GM10248 (cell line): Measurements from ENCODE around the gene KCNQ5.

Source experiments
- CTCF ChIA-PET: fragments of 300-600 bp; sonication (Branson Sonifier 250); formaldehyde crosslinking; extraction: SDS; loops from one replicate; lab custom pipeline; 2021; ENCODE audit warnings: antibody characterized with exemption; lab: Yijun Ruan, JAX
- POLR2A ChIA-PET: fragments of 350-650 bp; sonication (Branson Sonifier 250); formaldehyde crosslinking; extraction: SDS; loops from one replicate; lab custom pipeline; 2020; ENCODE audit warnings: antibody characterized with exemption; lab: Yijun Ruan, JAX
- DNase-seq: peaks from one replicate; pipeline ENCODE4 v3.0.0; 2012; ENCODE audit errors: extremely low spot score
- TF ChIP-seq, protein P1 (sequence below): IDR thresholded peaks from 2 replicates; pipeline ENCODE4 v1.5.1; 2012; ENCODE audit warnings: mild to moderate bottlenecking, low read depth; ENCODE audit errors: extremely low read depth, missing control alignments, control extremely low read depth

KCNQ5 gene

DNA sequence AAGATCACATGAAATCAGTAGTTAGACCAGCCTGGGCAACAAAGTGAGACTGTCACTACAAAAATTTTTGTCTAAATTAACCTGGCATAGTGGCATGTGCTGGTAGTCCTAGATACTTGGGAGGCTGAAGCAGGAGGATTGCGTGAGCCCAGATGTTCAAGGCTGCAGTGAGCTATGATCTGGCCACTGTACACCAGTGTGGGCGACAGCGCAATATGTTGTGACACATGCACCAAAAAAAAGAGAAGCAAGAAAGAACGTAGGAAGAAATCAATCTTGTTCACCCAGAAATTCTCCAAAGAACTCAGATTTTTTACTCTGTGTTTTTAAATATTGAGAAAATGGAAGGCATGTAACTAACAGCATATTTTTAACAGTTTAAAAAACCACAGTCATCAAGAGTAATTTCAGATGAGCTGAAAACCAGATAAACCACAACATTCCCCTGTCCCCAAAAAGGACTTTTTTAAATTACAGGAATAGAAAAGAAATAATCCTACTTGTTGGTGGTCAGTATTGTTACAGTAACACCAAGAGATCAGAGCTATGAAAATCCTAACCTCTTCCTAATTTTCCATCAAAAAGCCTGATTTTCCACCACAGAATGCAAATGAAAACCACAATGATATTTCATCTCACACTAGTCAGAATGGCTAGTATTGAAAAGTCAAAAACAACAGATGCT lies 363.3 kb downstream of the KCNQ5 start:
- TF ChIP-seq, protein P1, sequence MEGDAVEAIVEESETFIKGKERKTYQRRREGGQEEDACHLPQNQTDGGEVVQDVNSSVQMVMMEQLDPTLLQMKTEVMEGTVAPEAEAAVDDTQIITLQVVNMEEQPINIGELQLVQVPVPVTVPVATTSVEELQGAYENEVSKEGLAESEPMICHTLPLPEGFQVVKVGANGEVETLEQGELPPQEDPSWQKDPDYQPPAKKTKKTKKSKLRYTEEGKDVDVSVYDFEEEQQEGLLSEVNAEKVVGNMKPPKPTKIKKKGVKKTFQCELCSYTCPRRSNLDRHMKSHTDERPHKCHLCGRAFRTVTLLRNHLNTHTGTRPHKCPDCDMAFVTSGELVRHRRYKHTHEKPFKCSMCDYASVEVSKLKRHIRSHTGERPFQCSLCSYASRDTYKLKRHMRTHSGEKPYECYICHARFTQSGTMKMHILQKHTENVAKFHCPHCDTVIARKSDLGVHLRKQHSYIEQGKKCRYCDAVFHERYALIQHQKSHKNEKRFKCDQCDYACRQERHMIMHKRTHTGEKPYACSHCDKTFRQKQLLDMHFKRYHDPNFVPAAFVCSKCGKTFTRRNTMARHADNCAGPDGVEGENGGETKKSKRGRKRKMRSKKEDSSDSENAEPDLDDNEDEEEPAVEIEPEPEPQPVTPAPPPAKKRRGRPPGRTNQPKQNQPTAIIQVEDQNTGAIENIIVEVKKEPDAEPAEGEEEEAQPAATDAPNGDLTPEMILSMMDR = no peak
- no peak for DNase-seq
- ChIA-PET CTCF (no interaction called here), POLR2A (no interaction called here)

DNA sequence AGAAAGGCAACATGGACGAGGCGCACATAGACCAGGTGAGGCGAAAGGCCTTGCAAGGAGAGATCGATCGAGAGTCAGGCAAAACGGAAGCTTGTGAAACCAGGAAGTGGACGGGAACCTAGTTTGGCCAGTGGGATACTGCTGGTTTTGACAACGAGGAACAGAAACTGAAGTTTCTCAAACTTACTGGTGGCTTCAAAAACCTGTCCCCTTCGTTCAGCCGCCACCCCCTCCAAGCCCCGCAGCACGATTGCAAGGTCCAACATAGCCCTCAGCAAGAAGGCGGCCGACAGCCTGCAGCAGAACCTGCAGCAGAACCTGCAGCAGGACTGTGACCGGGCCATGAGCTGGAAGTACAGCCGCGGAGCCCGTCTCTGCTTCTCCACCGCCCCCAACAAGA lies 365.4 kb downstream of the KCNQ5 start:
- CTCF ChIA-PET = no interaction called here
- TF ChIP-seq, protein P1 = no peak
- POLR2A ChIA-PET = no interaction called here
- no peak for DNase-seq

DNA sequence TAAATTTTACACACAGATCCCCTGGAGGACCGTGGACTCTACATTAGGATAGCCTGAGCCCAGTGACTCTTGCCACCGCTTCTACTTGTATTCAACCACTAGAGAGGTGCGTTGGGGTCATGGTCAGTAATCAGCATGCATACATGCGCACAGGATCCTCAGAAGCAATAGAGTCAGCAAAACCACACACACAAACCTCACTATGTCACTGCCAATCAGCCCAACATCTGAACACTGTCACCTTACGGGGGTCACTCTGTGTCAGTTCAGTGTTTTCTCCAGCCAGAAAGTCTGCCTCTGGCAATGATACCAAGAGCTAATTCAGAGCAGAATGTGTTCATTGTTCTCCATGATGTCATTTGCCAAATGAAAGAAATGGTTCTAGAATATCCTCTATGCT lies 378.1 kb downstream of the KCNQ5 start:
- TF ChIP-seq, protein P1 = no peak
- no peak for DNase-seq
- ChIA-PET POLR2A (no interaction called here), CTCF (interaction anchor here (2.2 kb wide), 1 partner anchor 43 kb away, joined by 5 read pairs; no protein-coding TSS in a partner anchor)

DNA sequence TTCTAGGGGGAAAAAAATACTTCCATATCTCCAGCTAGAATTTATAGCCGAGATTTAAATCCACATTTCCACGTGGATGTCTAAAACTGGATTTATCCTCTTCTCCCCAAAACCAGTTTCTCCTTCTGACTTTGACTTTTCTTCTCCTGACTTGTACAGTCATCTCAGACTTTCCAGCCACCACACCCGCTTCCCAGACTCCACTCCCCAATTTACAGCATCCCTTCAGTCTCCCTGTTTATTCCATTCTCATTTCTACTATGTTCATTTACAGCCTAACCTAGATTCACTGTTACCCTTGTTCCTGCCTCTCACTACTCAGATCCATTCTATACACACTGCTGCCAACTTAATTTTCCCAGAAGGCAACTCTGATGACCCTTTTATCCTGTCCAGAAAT lies 378.6 kb downstream of the KCNQ5 start:
- ChIA-PET POLR2A (no interaction called here), CTCF (no interaction called here)
- TF ChIP-seq, protein P1 = no peak
- DNase-seq = no peak

DNA sequence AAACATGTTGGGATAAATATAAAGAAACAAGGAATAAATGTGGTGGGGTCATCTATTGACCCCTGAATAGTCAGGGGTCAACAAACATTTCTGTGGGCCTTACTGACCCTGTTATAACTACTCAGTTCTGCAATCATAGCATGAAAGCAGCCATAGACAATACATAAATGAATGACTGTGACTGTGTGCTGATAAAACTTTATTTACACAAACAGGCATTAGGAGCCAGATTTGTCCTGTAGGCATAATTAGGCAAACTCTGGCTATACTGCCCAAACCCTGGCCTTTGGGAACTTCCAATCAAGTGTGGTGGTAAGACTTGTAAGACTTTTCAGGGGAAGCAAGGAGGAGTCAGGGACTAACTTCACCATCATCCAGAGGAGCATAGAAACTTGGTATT lies 380.7 kb downstream of the KCNQ5 start:
- no peak for DNase-seq
- TF ChIP-seq, protein P1 = no peak
- ChIA-PET POLR2A (no interaction called here), CTCF (no interaction called here)

DNA sequence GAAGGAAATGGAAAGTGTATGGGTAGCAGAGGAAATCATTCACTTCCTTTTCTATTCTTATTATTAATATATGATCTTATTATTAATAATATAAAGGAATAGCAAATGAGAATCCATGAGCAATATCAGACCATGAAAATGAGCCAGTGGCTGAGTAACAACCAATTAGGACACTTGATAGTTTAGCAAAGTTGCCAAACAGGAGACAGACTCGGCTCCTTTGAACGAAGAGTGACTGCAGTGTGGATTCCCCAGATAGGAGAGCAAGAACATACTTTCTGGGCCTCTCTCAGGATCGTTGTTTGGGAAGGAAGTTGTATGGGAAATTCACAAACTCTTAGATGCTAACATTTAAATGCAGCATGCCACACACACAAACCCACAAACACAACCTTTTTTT lies 381.4 kb downstream of the KCNQ5 start:
- TF ChIP-seq, protein P1 = no peak
- CTCF ChIA-PET = no interaction called here
- POLR2A ChIA-PET = no interaction called here
- DNase-seq = no peak

DNA sequence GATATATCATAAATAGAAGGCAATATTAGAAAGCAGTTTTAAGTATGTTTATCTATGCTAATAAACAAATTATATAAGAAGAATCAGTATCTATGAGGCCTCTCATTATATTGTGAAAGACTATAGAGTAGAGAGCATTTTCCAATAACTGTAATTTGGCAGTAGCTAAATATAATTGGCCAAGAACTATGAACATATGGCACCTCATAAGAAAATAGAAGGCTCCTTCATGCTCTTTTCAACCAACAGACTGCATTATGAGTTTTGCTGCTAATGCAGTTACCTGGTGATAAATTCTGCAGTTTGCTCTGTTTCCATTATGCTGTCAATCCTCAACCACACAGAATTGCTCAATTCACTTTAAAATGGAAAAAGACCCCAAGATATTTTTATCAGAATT lies 382.4 kb downstream of the KCNQ5 start:
- ChIA-PET CTCF (interaction anchor here (0.8 to 1.3 kb wide), 4 partner anchors 9 to 24 kb away, joined by 3 read pairs; no protein-coding TSS in a partner anchor), POLR2A (no interaction called here)
- TF ChIP-seq, protein P1 = no peak
- DNase-seq = no peak
